ENCODE results near the gene PGAM2.
"Not testable (repeated sequence)": the region's sequence is repeated elsewhere in the genome, so short reads cannot be mapped to it uniquely, and the experiment has no call there.

The PGAM2 gene

DNA sequence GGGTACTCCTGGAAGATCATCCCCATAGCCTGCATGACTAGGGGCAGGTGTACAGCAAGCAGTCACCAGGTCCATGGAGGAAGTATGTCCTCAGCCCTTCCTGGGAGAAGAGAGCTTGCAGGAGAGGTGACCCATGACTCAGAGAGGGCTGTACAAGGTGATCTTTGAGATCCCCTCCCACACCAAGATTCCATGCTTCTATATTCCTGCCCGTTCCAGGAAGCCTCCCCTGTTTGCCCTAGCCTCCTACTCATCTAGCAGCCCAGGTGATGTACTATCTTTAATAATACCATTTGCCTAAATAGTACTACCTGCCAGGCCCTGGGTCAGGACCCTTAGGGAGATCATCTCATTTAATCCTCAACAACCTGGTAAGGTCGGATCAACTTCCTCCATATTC lies 27.4 kb downstream of the PGAM2 start:
- H3K27ac ChIP-seq; POLR2A ChIA-PET (ENCODE audit: low non-redundant PET); CTCF ChIA-PET; DNase-seq (ENCODE audit: low spot score): not testable (repeated sequence)

DNA sequence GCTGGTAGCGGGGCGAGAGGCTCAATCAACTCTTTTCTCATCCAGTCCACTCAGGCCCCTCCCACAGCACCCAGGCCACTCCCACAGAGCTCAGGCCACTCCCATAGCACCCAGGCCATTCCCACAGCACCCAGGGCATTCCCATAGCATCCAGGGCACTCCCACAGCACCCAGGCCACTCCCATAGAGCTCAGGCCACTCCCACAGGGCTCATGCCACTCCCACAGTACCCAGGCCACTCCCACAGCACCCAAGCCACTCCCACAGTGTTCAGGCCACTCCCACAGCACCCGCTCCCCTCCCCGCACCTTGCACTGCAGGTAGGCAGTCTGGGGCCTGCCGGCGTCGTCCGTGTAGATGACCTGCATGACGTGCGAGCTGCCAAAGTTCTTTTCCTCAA lies 29.0 kb downstream of the PGAM2 start:
- POLR2A ChIA-PET (ENCODE audit: low non-redundant PET); H3K27ac ChIP-seq; DNase-seq (ENCODE audit: low spot score); CTCF ChIA-PET: not testable (repeated sequence)

DNA sequence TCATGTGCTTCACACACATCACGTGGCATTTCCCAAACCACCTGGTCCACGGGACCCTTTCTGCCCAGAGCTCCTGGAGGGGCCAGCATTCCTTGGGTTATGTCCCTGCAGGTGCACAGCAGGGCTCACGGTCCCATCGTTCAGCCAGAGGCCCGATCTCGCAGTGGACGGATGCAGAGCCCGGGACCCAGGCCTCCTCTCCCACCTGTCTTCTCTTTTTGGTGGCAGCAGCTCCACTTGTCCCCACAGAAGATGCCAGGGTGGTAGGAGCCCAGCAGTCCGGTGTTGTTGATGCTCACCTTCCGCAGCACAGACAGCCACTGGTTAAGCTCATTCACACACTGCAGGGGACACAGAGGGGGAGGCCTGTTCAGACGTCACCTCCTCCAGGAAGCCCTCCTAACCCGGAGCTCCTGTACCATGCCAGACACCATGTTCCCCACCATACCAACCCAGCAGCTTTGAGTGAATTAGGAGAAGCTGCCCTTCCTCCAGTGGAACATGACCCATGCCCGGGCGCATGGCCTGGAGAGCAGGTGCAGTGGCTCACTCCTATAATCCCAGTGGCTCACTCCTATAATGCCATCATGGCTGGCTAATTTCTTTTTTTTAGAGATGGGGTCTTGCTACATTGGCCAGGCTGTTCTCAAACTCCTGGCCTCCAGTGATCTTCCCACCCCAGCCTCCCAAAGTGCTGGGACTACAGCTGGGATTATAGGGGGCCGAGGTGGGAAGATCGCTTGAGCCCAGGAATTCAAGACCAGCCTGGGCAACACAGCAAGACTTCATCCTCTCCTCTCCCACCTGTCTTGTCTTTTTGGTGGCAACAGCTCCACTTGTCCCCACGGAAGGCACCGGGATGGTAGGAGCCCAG lies 31.2 kb downstream of the PGAM2 start:
- H3K27ac ChIP-seq; CTCF ChIA-PET; POLR2A ChIA-PET (ENCODE audit: low non-redundant PET); DNase-seq (ENCODE audit: low spot score): not testable (repeated sequence)

DNA sequence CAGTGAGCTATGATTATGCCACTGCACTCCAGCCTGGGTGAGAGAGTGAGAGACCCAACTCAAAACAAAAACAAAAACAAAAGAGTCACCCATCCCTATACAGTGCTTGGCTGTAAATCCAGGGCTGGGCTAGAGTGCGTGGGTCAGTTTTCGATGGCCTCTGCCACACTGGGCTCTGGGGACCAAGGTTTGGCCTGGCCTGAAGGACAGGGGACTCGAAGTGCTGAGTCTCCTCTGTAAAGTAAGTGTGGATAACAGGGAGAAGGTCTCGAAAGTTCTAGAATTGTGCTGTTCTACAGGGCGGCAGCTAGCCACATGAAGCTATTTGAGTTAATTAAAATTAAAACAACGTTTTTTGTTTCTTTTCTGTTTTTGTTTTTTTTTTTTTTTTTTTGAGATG lies 33.3 kb downstream of the PGAM2 start:
- DNase-seq (ENCODE audit: low spot score); CTCF ChIA-PET; H3K27ac ChIP-seq; POLR2A ChIA-PET (ENCODE audit: low non-redundant PET): not testable (repeated sequence)

DNA sequence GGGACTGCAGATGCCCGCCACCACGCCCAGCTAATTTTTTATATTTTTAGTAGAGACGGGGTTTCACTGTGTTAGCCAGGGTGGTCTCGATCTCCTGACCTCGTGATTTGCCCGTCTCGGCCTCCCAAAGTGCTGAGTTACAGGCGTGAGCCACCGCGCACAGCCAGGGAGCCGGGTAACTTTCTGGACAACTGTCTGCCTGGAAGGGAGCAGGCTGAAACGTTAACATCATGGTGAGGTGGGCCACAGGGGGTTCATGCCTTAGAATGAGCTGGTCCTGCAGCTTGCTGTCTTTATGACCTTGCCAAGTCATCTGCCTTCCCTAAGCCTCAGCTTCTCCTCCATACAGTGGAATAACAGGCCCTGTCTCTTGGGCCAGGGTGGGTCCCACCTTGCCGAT lies 34.0 kb downstream of the PGAM2 start:
- POLR2A ChIA-PET (ENCODE audit: low non-redundant PET); CTCF ChIA-PET; DNase-seq (ENCODE audit: low spot score); H3K27ac ChIP-seq: not testable (repeated sequence)

DNA sequence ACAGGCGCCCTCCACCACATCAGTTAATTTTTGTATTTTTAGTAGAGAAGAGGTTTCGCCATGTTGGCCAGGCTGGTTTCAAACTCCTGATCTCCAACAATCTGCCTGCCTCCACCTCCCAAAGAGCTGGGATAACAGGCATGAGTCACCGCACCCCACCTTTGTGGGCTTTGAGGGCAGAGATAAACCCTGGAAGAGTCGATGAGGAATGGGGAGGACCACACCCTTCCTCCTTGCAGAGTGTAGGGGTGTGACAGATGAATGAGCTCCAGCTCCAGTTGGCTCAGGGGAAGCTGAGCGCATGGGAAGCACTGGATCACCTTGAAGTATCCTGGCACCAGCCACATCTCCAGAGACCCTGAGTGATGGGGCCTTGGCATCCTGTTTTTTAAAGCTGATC lies 35.3 kb downstream of the PGAM2 start:
- DNase-seq (ENCODE audit: low spot score); POLR2A ChIA-PET (ENCODE audit: low non-redundant PET); CTCF ChIA-PET; H3K27ac ChIP-seq: not testable (repeated sequence)

DNA sequence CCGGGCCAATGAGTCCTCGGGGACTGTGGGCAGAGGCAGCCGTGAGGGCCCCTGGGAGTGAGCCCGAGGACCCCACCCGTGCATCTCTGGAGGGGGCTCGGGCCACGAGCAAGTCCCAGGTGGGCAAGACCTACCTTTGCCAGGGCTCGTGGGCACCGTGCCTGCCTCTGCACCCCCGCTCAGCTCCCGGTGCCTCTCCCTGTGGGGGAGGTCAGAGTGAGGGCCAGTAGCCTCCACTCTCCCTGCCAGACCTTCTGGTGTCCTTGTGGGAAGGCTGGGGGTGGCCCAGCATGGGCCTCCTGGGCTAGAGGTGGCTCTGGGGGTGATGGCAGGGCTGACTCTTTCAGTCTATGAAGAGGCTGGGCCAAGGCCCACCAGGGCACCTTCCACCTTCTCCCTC lies 35.9 kb downstream of the PGAM2 start:
- DNase-seq (ENCODE audit: low spot score); H3K27ac ChIP-seq; POLR2A ChIA-PET (ENCODE audit: low non-redundant PET); CTCF ChIA-PET: not testable (repeated sequence)

DNA sequence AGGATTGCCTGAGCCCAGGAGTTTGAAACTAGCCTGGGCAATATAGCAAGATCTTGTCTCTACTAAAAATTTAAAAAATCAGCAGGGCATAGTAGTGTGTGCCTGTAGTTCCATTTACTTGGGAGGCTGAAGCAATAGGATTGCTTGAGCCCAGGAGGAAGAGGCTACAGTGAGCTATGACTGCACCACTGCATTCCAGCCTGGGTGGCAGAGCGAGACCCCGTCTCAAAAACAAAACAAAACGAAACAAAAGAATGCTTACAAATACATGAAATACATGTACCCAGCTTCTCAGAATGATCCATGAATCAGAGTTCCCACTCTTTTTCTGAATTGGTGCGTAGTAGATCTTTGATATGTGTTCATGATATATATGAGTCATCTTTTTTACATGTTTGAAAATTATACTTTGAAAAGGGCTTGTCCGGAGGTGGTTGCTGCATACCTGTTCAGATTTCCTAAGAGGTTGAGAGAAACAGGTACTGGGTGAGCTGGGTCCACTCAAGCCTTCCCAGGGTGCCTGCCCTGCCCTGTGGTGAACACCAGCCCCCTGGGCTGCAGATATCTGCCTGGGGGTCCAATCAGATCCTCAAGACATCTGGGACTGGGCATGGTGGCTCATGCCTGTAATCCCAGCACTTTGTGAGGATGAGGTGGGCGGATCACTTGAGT lies 42.4 kb downstream of the PGAM2 start:
- DNase-seq (ENCODE audit: low spot score); POLR2A ChIA-PET (ENCODE audit: low non-redundant PET); H3K27ac ChIP-seq: not testable (repeated sequence)
- CTCF ChIA-PET, result interaction anchor here (0.7 kb wide), 1 partner anchor 97 kb away, joined by 3 read pairs; no protein-coding TSS in a partner anchor

DNA sequence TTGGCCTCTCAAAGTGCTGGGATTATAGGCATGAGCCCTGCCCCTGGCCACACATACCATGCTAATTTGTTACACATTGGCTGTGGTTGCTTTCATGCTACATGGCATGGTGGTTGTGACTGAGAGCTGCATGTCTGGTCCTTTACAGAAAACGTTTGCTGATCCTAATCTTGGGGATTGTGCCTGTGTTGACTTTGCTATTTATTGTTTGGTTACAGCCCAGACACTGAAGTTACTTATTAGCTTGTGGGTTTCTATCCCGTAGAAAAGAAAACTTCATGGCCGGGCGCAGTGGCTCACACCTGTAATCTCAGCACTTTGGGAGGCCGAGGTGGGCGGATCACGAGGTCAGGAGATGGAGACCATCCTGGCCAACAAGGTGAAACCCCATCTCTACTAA lies 43.3 kb downstream of the PGAM2 start:
- POLR2A ChIA-PET (ENCODE audit: low non-redundant PET); DNase-seq (ENCODE audit: low spot score); H3K27ac ChIP-seq: not testable (repeated sequence)
- CTCF ChIA-PET, result interaction anchor here (0.6 kb wide), 1 partner anchor 22 kb away, joined by 3 read pairs; no protein-coding TSS in a partner anchor

DNA sequence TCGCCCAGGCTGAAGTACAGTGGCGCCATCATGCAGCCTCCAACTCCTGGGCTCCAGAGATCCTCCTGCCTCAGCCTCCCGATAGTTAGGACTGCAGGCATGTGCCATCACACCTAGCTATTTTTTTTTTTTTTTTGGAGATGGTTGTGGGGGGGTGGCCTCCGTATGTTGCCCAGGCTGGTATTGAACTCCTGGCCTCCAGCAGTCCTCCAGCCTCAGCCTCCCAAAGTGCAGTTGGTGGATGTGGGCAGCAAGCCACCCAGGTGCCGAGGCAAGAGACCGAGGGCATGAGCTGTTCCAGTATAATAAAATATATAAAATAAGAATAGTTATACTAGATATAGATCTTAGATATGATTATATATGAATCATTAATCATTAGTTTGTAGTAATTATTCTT lies 45.5 kb downstream of the PGAM2 start:
- not testable (repeated sequence) for DNase-seq (ENCODE audit: low spot score)
- ChIA-PET POLR2A (ENCODE audit: low non-redundant PET) (interaction anchor here (0.6 kb wide), 2 partner anchors 44 to 267 kb away, joined by 3 to 4 read pairs; no protein-coding TSS in a partner anchor), CTCF (interaction anchor here (0.6 to 0.9 kb wide), 3 partner anchors 32 to 111 kb away, joined by 3 to 5 read pairs (median 4); no protein-coding TSS in a partner anchor)
- peak overlapping the region; percentile 77 for H3K27ac ChIP-seq

DNA sequence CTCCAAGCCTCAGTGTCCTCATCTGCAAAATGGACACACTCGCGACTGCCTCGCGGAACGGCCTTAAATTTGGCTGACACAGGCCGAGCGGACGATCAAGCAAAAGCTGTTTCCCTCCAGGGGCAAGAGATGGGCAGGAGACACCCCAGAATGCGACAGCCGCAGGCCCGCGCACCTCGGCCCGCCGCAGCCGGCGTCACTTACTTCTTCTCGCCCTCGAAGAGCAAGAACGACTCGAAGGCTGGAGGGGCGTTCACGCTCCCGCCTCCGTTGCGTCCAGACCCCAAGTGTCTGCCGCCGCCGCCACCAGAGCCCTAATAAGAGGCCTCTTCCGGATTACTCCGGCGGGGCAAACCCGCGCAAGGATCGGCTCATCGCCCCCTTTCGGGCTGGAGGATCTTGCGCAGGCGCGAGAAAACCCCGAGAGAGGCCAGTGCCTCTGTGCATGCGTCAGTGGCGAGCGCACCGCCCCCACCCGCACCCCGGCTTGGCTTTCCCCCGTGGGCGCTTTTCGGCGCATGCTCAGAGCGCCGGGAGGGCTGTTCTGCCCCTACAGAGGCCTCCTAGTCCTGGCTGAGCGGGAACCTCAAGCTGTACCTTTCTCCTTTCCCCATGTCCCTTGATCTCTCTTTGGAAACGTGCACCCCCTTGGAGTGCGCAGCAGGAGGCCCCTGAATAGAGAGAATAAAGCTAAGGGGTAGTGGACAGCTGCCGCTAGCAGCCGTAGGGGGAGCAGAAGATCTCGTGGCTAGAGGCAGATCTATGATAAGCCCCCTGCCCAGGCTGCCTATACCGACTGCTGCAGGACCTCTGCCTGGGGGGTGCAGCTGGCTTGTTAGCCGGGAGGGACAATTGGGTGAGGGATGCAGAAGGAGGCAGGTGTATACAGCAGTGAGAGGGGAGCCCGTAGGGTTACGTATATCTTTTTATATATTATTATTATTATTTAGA lies 46.2 kb downstream of the PGAM2 start:
- peak overlapping the region; percentile 77 for H3K27ac ChIP-seq
- DNase-seq (ENCODE audit: low spot score), result peak; percentile 98
- POLR2A ChIA-PET (ENCODE audit: low non-redundant PET), result interaction anchor here (0.6 kb wide), 2 partner anchors 44 to 266 kb away, joined by 3 to 4 read pairs; no protein-coding TSS in a partner anchor
- TF ChIP-seq, protein P1, sequence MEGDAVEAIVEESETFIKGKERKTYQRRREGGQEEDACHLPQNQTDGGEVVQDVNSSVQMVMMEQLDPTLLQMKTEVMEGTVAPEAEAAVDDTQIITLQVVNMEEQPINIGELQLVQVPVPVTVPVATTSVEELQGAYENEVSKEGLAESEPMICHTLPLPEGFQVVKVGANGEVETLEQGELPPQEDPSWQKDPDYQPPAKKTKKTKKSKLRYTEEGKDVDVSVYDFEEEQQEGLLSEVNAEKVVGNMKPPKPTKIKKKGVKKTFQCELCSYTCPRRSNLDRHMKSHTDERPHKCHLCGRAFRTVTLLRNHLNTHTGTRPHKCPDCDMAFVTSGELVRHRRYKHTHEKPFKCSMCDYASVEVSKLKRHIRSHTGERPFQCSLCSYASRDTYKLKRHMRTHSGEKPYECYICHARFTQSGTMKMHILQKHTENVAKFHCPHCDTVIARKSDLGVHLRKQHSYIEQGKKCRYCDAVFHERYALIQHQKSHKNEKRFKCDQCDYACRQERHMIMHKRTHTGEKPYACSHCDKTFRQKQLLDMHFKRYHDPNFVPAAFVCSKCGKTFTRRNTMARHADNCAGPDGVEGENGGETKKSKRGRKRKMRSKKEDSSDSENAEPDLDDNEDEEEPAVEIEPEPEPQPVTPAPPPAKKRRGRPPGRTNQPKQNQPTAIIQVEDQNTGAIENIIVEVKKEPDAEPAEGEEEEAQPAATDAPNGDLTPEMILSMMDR (conservative IDR thresholded peaks at IDR 0.05; ENCODE audit: low read depth), result peak; percentile 95
- CTCF ChIA-PET, result interaction anchor here (0.6 to 0.9 kb wide), 4 partner anchors 32 to 112 kb away, joined by 3 to 5 read pairs (median 4); no protein-coding TSS in a partner anchor

DNA sequence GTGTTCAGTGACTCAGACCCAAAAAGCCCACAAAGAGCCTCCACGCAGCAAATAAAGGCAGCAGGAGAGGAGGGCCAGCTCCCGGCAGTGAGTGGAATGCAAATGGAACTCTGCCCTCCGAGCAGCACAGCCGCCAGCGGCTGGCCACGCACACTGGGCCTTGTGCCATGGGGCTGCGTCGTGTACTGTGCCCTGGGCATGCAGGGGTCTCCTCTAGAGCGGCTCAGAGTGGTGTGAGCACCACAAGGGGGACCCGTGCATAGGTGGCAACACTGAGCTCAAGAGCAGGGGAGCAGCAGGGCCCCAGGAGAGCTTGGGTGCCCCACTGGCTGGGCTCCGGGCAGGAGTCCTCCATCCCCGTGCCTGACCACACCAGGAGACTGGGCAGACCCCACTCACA lies 50.3 kb downstream of the PGAM2 start:
- CTCF ChIA-PET; POLR2A ChIA-PET (ENCODE audit: low non-redundant PET); H3K27ac ChIP-seq; DNase-seq (ENCODE audit: low spot score): not testable (repeated sequence)
